Fibroblast of skin of abdomen (primary cell): ENCODE data around the gene CEP70. TPM values are rescaled to one million over a fixed set of nuclear protein-coding genes. Genes with fewer than 3 reads are reported as not detected.
"Not testable (repeated sequence)": the region's sequence is repeated elsewhere in the genome, so short reads cannot be mapped to it uniquely, and the experiment has no call there.

Experiments used
- DNase-seq: peaks from one replicate; pipeline ENCODE4 v3.0.0-alpha.2; 2013
- polyA plus RNA-seq, 2 experiments: library from polyadenylated mRNA; unstranded; fragments of 120-200 nt; gene quantifications; one replicate each; pipeline ENCODE4 v1.2.1, GENCODE V29; 2013; ENCODE audit not compliant: insufficient read length in 2 of 2

Gene CEP70
- polyA plus RNA-seq (2013, experiment 1 of 2; ENCODE audit: insufficient read length), result 11.2 TPM
- 10.9 TPM for polyA plus RNA-seq (2013, experiment 2 of 2; ENCODE audit: insufficient read length)

DNA sequence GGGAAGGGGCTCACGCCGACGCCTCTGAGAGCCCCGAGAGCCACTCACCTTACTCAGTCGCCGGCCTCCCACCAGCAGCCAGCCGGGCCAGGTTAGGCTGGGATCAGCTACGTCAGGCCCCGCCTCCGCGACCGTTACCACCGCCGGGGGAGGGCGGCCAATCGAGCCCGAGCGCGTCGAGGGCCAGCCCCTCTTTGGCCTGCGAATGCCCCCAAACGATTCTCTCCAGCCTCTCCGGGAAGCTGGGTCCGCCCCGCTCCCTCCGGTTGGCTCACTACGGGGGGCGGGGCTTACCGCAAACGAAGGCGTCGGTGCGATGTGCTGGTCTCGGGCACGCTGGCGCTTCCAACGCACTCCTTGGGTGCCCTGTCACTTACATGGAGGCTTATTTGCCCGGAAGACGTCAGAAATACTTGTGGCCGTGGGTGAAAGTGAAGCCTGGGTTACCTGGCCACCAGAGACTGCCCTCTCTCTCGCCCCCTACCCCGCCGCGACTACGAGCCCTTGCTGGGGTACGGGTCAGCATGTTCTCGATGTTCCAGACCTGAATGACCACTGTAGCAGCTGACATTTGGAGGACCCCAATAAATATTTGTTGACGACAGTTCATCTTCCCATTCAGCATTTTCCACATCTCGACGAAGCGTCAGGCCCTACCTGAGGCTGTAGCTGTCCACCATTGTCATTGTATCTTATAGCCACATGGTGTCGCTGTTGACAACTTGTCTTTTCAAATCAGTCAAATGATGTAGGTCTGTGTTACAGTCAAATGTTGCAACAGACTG, at the start of gene CEP70:
TSS of gene CEP70 (minus strand) at position 111 of the 785 bp plus-strand sequence. CDS start 21,333 bp downstream, outside the sequence.
- peak; percentile 92 for DNase-seq

DNA sequence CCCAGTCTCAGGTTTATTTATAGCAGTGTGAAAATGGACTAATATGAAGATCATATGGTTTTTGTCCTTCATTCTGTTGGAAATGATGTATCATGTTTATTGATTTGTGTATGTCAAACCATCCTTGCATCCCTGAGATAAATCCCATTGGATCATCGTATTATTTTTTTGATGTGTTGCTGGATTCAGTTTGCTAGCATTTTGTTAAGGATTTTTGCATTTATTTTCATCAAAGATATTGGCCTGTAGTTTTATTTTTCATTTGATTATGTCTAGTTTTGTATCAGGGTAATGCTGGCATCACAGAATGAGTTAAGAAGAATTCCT, 48.8 kb upstream of the CEP70 start:
- DNase-seq, result no peak

DNA sequence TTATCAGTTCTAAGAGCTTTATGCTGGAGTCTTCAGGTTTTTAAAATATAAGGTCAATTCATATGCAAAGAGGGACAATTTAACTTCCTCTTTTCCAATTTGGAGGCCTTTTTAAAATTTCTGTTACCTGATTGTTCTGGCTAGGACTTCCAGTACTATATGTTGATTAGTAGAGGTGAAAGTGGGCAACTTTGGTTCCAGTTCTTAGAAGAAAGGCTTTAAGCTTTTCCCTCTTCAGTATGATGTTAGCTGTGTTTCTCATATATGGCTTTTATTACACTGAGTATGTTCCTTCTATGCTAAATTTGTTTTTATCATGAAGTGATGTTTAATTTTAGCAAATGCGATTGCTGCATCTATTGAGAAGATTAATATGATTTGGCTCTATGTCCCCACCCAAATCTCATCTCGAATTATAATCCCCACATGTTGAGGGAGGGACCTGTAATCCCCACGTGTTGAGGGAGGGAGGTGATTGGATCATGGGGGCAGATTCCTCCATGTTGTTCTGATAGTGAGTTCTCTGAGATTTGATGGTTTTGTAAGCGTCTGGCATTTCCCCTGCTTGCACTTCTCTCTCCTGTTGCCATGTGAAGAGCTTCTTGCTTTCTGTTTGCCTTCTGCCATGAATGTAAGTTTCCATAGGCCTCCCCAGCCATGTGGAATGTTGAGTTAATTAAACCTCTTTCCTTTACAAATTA, 48.3 kb upstream of the CEP70 start:
- no peak for DNase-seq

GRCh38 chr3:138640537-138640936, 46.5 kb upstream of the CEP70 start:
- DNase-seq, result no peak

- no peak for DNase-seq
These were observed 44.6 kb upstream of the CEP70 start for GRCh38 chr3:138638641-138639040.

GRCh38 chr3:138629526-138629925, 35.5 kb upstream of the CEP70 start:
- DNase-seq, result no peak

- DNase-seq, result peak; percentile 20
These were observed 31.8 kb upstream of the CEP70 start for GRCh38 chr3:138625707-138626365.

GRCh38 chr3:138624518-138624917, 30.5 kb upstream of the CEP70 start:
- no peak for DNase-seq

- DNase-seq, result no peak
These were observed 26.4 kb upstream of the CEP70 start for GRCh38 chr3:138620431-138620830.

DNA sequence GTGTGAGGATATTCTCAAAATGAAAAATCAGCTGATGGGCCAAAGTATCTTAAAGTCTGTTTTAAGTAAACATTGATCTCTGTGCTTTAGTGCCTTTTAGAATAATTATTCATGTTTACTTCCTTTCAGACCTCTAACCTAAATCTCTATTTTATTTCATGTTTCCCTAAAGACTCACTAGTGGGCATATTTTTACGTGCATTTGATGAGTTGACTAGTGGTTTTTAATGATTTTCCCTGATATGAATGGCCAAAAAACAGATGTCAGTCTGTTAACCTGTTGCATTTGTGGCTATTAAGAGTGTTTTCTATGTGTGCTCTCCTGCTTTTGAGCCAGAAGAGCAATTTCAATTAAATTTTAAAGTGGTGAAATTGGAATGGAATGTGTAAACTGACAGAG, 21.4 kb upstream of the CEP70 start:
- DNase-seq, result no peak

- no peak for DNase-seq
These were observed 15.8 kb upstream of the CEP70 start for GRCh38 chr3:138609898-138610266.

DNA sequence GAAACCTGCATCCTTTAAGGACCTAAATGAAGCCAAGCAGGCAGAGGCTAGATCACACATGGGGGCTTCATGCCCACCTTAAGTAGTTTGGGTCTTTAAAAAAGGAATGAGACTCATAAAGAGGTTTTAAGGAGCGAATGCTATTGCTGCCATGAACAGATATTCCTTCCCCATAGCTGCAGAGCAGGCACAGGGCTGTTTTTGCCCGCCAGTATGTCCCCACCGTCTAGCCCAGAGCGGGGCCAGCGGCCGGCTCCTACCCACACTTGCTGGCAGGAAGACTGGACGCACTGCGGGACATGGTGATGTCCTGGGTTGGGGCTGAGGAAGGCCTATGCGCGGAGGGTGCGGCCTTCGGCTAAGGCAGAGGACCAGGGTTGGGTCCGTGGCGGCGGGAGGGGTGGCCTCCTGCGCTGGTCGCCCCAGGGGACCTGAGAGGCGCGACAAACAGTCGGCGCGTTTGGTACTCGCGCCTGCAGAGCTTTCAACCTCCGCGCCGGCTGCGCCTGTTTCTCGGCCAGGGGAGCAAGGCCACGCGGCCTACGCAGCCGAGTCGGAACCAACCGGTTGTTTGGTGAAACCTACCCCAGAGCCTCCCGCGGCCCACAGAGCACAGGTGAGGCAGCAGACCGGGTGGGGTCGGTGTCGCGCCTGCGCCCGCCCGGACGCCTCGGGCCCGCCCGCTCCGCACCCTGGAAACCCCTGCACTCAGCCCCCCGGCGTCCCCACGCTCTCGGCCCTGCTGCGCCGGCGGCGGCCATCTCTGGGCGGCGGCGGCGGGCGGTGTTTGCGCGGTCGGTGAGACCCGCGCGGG, 14.5 kb upstream of the CEP70 start, which contains the start of gene FAIM:
TSS of gene FAIM (plus strand) at position 450 of the 814 bp plus-strand sequence. CDS start 10,956 bp downstream, outside the sequence.
- DNase-seq, result peak; percentile 62

DNA sequence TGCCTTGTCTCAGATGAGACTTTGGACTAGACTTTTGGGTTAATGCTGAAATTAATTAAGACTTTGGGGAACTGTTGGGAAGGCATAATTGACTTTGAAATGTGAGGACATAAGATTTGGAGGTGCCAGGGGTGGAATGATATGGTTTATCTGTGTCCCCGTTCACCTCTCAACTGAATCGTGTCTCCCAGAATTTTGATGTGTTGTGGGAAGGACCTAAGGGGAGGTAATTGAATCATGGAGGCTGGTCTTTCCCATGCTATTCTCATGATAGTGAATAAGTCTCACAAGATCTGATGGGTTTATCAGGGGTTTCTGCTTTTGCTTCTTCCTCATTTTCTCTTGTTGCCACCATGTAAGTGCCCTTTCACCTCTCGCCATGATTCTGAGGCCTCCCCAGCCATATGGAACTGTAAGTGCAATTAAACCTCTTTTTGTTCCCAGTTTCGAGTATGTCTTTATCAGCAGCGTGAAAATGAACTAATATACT, 10.1 kb upstream of the CEP70 start:
- not testable (repeated sequence) for DNase-seq

DNA sequence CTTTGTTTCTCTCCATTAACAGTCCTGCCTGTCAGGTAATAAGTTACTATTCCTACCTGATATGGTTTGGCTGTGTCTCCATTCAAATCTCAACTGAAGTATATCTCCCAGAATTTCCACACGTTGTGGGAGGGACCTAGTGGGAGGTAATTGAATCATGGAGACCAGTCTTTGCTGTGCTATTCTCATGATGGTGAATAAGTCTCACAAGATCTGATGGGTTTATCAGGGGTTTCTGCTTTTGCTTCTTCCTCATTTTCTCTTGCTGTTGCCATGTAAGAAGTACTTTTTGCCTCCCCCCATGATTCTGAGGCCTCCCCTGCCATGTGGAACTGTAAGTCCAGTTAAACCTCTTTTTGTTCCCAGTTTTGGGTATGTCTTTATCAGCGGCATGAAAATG, 7.6 kb upstream of the CEP70 start:
- not testable (repeated sequence) for DNase-seq

DNA sequence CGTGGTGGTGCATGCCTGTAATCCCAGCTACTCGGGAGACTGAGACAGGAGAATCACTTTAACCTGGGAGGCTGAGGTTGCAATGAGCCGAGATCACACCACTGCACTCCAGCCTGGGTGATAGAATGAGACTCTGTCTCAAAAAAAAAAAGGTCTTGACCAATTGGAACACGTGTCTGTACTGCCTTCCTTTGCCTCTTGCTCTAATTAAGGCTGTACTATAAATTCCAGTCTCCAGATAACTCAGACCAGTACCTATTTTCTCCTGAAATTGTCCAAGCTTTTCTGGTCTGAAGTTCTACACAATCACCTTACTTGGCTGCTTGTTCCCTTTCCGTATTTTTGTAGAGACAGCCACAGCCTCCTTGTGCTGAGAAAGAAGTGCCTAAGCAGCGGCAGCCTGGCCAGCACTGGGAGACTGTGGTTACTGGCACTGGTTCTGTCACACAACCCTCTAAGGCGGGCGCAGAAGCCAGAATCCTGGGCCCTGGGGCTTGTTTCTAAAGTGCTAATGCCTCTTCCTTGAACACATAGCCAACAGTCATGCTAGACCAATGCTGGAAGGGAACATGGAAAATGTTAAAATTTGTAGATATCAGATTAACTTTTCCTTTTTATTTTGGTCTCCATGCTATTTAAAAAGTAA, 6.2 kb upstream of the CEP70 start:
- DNase-seq, result no peak

- no peak for DNase-seq
These were observed 4.5 kb upstream of the CEP70 start for GRCh38 chr3:138598534-138598933.

DNA sequence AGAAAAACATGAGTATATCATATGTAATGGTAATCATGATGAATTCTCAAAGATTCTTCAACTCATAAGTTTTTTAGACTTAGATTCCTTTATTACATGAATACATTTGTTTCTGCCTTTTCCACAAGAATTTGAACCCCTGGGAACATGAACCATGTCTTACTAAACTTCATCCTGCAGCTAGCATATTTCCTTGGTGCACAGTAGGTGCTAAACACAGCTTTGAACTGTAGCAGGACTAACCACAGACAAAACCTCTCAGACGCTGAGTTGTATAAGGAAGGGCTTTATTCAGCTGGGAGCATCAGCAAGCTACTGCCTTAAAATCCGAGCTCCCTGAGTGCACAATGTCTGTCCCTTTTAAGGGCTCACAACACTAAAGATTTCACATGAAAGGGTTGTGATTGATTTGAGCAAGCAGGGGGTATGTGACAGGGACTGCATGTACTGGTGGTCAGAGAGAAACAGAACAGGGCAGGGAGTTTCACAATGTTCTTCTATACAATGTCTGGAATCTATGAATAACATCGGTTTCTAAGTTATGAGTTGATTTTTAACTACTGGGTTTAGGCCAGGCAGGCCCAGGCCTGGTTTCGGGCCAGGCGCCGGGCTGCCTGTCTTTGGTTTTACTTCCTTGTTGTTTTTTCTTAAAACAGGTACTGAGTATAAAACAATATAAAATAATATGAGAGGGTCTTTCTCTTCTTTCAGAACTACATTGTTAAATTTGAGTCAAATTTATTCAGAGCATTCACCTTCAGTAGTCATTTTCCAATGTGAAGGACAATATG, 3.3 kb upstream of the CEP70 start:
- DNase-seq, result not testable (repeated sequence)

GRCh38 chr3:138594935-138595610, 1.0 kb upstream of the CEP70 start:
- DNase-seq, result no peak

DNA sequence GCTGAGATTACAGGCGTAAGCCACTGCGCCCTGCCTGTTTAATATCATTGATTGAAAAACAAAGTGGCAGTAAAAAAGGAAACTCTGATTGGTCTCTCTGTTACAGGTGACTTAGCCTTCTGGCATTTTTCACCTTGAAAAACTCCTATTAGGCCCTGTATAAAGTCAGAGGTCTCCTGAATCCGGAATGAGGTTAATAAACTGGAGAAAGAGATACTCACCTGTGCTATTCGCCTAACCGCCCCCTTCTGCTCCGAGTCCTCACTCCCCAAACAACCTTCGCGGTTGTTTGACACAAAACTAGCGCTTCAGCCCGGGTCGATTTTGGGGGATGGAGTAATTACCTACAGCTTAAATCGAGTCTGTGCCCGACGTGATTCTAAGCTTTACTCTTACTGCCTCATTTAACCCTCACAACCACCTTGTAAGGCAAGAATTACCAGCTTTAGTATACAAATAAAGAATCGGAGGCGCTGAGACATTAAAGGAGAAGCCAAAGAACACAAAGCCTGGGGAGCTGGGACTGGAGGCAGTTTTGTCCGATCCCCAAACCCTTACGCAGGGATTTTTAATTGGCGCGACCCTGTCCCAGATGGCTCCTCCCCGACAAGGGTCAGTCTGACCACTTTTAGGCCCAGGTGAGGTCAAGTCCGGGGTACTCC, 441 bp downstream of the CEP70 start:
- no peak for DNase-seq

DNA sequence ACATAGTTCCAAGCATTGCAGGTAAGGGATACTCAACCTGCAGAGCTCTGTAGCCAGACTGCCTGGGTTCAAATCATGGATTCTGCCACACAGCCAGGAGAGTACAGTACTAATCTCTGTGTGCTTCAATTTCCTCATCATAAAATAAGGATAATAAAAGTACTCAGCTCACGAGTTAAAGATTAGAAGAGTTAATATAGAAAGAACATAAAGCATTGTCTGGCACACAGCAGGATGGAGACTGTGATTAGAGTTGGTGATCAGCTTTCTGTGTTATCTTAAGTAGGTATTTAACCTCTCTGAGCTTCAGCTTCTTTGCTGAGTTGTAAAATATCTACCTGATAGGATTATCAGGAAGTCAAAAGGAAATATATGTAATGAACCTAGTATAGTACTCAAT, 2.7 kb downstream of the CEP70 start:
- no peak for DNase-seq
